ENCODE data around the gene APEH. TPM values are rescaled to one million over a fixed set of nuclear protein-coding genes. Genes with fewer than 3 reads are reported as not detected.

Gene APEH
- total RNA-seq, 1 experiment from 2014 or later, result 246 TPM

GRCh38 chr3:49701388-49702077, 27.4 kb downstream of the APEH start:
- RAD21 ChIA-PET (ENCODE audit: low non-redundant PET in 1 of 2, low total read pairs in 2 of 2, uncharacterized antibody in 2 of 2, unreplicated experiment in 2 of 2), result interaction anchor here (0.7 to 1.0 kb wide), 3 partner anchors 162 to 209 kb away, joined by 3 to 4 read pairs (median 3); no protein-coding TSS in a partner anchor
- CTCF ChIA-PET, result interaction anchor here (0.6 to 2.8 kb wide), 6 partner anchors 9 to 238 kb away, joined by 3 to 25 read pairs (median 6); partner anchors contain the start of genes INKA1 and RBM6
- no peak overlapping the region for H3K4me3 ChIP-seq (replicated peaks in 1 of 2; ENCODE audit: low read depth in 1 of 2, low read length in 2 of 2)
- no peaks in the 10 kb centered on the region for H3K27me3 ChIP-seq (ENCODE audit: insufficient read depth, low read length)
- H2AFZ ChIP-seq (ENCODE audit: low read depth, low read length, poor library complexity, severe bottlenecking), result no peak overlapping the region
- no peaks in the 10 kb centered on the region for H3K79me2 ChIP-seq (ENCODE audit: insufficient read depth, low read length)
- BruUV-seq (replicated peaks), result no TSS peak
- H3K9me3 ChIP-seq (ENCODE audit: control insufficient read depth in 1 of 2, insufficient read depth in 1 of 2, low read depth in 1 of 2, low read length in 2 of 2), result no peaks in the 10 kb centered on the region
- TF ChIP-seq POLR2A (IDR thresholded peaks at IDR 0.05; ENCODE audit: borderline replicate concordance, extremely low read depth, insufficient read depth, insufficient read length) (no peak), RAD21 (IDR thresholded peaks at IDR 0.05; ENCODE audit: low read depth) (peak; percentile 39; the same call in 1 of the 2 replicates), TCF7L2 (IDR thresholded peaks at IDR 0.05; ENCODE audit: borderline replicate concordance, extremely low read depth, insufficient read depth, insufficient read length) (no peak), POLR2AphosphoS5 (IDR thresholded peaks at IDR 0.05; ENCODE audit: low read depth, low read length) (no peak), ZFX (IDR thresholded peaks at IDR 0.05) (no peak), EZH2 (IDR thresholded peaks at IDR 0.05) (no peak), MAX (IDR thresholded peaks at IDR 0.05) (no peak), ATF3 (IDR thresholded peaks at IDR 0.05) (no peak), SIN3A (IDR thresholded peaks at IDR 0.05; ENCODE audit: low read depth) (no peak), CTCF (IDR thresholded peaks at IDR 0.05 in 2 of 3, conservative IDR thresholded peaks at IDR 0.05 in 1 of 3; ENCODE audit: borderline replicate concordance in 1 of 3, insufficient read depth in 1 of 3, low read depth in 2 of 3, low read length in 2 of 3) (peak; percentile 28 to 81 (median 73); a peak in 5 of 6 replicates), ZNF274 (IDR thresholded peaks at IDR 0.05; ENCODE audit: low read depth, low read length) (no peak), CEBPB (IDR thresholded peaks at IDR 0.05; ENCODE audit: low read depth) (no peak)
- TF ChIP-seq, protein P1, sequence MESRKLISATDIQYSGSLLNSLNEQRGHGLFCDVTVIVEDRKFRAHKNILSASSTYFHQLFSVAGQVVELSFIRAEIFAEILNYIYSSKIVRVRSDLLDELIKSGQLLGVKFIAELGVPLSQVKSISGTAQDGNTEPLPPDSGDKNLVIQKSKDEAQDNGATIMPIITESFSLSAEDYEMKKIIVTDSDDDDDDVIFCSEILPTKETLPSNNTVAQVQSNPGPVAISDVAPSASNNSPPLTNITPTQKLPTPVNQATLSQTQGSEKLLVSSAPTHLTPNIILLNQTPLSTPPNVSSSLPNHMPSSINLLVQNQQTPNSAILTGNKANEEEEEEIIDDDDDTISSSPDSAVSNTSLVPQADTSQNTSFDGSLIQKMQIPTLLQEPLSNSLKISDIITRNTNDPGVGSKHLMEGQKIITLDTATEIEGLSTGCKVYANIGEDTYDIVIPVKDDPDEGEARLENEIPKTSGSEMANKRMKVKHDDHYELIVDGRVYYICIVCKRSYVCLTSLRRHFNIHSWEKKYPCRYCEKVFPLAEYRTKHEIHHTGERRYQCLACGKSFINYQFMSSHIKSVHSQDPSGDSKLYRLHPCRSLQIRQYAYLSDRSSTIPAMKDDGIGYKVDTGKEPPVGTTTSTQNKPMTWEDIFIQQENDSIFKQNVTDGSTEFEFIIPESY (IDR thresholded peaks at IDR 0.05; ENCODE audit: extremely low read depth, insufficient replicate concordance, low read length), result no peak
- DNase-seq (ENCODE audit: low read depth, low spot score) (no peak), ATAC-seq (peak; percentile 44)
- intact Hi-C loops (cut with micrococcal nuclease), result no loop called here
- no peak overlapping the region for H3K27ac ChIP-seq (ENCODE audit: low read depth, low read length)
- POLR2A ChIA-PET, result no interaction called here
- H3K4me2 ChIP-seq (ENCODE audit: low read length), result no peak overlapping the region
- H4K20me1 ChIP-seq (ENCODE audit: insufficient read depth), result no peaks in the 10 kb centered on the region
- H3K9ac ChIP-seq (ENCODE audit: low read length), result no peak overlapping the region
- H3K9me2 ChIP-seq (ENCODE audit: insufficient read depth), result no peaks in the 10 kb centered on the region
- peaks cover 0 to 9% of the 10 kb centered on the region in 2 experiments; a peak in 1 of 4 replicates for H3K36me3 ChIP-seq (ENCODE audit: control insufficient read depth in 1 of 2, insufficient read depth in 2 of 2, low read length in 2 of 2)
- no peaks in the 10 kb centered on the region for H3K4me1 ChIP-seq (ENCODE audit: control insufficient read depth in 1 of 2, insufficient read depth in 2 of 2, low read length in 2 of 2)

Measured in HCT116 (cell line).